ENCODE measurements around the gene PPP1R9A.

The PPP1R9A gene

DNA sequence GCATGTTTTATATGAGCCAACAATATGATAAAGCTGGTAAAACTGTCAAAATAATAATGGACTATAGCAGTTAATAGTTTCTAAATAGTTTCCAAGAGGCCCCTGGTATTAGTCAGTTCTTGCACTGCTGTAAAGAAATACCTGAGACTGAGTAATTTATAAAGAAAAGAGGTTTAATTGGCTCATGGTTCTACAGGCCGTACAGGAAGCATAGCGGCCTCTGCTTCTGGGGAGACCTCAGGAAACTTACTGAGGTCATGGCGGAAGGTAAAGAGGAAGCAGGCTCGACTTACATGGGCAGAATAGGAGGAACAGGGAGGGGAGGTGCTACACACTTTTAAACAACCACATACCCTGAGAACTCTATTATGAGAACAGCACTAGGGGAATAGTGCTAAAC lies 104.6 kb downstream of the PPP1R9A start:
- no peak for DNase-seq (ENCODE audit: low spot score)
- Histone ChIP-seq H3K36me3 (ENCODE audit: low read depth) (no peaks in the 10 kb centered on the region), H3K27me3 (ENCODE audit: insufficient read depth, poor library complexity, severe bottlenecking) (no peaks in the 10 kb centered on the region), H3K27ac (ENCODE audit: poor library complexity, severe bottlenecking) (no peak overlapping the region), H3K4me1 (ENCODE audit: insufficient read depth, poor library complexity, severe bottlenecking) (no peaks in the 10 kb centered on the region), H3K4me3 (ENCODE audit: severe bottlenecking) (no peak overlapping the region), H3K9me3 (ENCODE audit: severe bottlenecking) (no peaks in the 10 kb centered on the region)
- TF ChIP-seq, protein P1, sequence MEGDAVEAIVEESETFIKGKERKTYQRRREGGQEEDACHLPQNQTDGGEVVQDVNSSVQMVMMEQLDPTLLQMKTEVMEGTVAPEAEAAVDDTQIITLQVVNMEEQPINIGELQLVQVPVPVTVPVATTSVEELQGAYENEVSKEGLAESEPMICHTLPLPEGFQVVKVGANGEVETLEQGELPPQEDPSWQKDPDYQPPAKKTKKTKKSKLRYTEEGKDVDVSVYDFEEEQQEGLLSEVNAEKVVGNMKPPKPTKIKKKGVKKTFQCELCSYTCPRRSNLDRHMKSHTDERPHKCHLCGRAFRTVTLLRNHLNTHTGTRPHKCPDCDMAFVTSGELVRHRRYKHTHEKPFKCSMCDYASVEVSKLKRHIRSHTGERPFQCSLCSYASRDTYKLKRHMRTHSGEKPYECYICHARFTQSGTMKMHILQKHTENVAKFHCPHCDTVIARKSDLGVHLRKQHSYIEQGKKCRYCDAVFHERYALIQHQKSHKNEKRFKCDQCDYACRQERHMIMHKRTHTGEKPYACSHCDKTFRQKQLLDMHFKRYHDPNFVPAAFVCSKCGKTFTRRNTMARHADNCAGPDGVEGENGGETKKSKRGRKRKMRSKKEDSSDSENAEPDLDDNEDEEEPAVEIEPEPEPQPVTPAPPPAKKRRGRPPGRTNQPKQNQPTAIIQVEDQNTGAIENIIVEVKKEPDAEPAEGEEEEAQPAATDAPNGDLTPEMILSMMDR (IDR thresholded peaks at IDR 0.05; ENCODE audit: poor library complexity, severe bottlenecking) = no peak
- no peak; the same call in 2 of the 3 replicates for ATAC-seq (ENCODE audit: low read depth)

DNA sequence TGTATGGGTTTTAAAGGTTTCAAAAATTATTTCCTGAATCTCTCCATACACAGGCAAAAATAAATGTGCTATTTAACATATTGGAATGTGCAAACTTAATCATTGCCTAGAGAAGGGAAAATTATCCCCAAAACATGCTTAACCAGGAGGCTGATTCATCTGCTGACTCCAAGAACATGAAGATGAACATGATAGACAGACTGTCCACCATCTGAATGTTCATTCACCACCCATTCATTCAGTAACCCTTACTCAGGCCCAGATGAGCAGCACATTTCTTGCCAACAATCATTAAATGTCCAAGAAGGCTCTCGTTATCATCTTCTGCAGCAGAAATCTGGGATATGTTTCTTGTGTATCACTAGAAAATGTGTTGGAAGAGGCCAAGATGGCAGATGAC lies 110.6 kb downstream of the PPP1R9A start:
- DNase-seq (ENCODE audit: low spot score) (no peak), ATAC-seq (ENCODE audit: low read depth) (no peak)
- H3K36me3 ChIP-seq (ENCODE audit: low read depth) = no peaks in the 10 kb centered on the region
- no peaks in the 10 kb centered on the region for H3K27me3 ChIP-seq (ENCODE audit: insufficient read depth, poor library complexity, severe bottlenecking)
- no peaks in the 10 kb centered on the region for H3K9me3 ChIP-seq (ENCODE audit: severe bottlenecking)
- no peaks in the 10 kb centered on the region for H3K4me1 ChIP-seq (ENCODE audit: insufficient read depth, poor library complexity, severe bottlenecking)
- no peak overlapping the region for H3K27ac ChIP-seq (ENCODE audit: poor library complexity, severe bottlenecking)
- H3K4me3 ChIP-seq (ENCODE audit: severe bottlenecking) = no peak overlapping the region
- TF ChIP-seq, protein P1 (IDR thresholded peaks at IDR 0.05; ENCODE audit: poor library complexity, severe bottlenecking) = no peak

DNA sequence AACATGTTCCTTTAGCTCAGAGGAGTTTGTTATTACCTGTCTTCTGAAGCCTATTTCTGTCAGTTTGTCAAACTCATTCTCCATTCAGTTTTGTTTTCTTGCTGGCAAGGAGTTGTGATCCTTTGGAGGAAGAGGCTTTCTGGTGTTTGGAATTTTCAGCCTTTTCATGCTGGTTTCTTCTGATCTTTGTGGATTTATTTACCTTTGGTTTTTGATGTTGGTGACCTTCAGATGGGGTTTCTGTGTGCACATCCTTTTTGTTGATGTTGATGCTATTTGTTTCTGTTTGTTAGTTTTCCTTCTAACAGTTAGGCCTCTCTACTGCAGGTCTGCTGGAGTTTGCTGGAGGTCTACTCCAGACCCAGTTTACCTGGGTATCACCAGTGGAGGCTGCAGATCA lies 118.6 kb downstream of the PPP1R9A start:
- no peak overlapping the region for H3K4me3 ChIP-seq (ENCODE audit: severe bottlenecking)
- no peaks in the 10 kb centered on the region for H3K27me3 ChIP-seq (ENCODE audit: insufficient read depth, poor library complexity, severe bottlenecking)
- H3K36me3 ChIP-seq (ENCODE audit: low read depth) = no peaks in the 10 kb centered on the region
- no peak overlapping the region for H3K27ac ChIP-seq (ENCODE audit: poor library complexity, severe bottlenecking)
- DNase-seq (ENCODE audit: low spot score) = no peak
- TF ChIP-seq, protein P1 (IDR thresholded peaks at IDR 0.05; ENCODE audit: poor library complexity, severe bottlenecking) = no peak
- H3K4me1 ChIP-seq (ENCODE audit: insufficient read depth, poor library complexity, severe bottlenecking) = no peaks in the 10 kb centered on the region
- H3K9me3 ChIP-seq (ENCODE audit: severe bottlenecking) = no peaks in the 10 kb centered on the region
- no peak for ATAC-seq (ENCODE audit: low read depth)

DNA sequence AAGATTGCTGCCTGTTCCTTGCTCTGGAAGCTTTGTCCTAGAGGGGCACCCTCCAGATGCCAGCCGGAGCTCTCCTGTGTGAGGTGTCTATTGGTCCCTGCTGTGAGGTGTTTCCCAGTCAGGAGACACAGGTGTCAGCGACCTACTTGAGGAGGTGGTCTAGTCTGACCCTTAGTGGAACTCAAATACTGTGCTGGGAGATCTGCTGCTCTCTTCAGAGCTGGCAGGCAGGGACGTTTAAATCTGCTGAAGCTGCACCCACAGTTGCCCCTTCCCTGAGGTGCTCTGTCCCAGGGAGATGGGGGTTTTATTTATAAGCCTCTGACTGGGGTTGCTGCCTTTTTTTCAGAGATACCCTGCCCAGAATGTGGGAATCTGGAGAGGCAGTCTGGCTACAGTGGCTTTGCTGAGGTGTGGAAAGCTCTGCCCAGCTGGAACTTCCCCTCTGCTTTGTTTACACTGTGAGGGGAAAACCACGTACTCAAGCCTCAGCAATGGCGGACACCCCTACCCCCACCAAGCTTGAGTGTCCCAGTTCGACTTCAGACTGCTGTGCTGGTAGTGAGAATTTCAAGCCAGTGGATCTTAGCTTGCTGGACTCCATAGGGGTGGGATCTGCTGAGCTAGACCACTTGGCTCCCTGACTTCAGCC lies 119.2 kb downstream of the PPP1R9A start:
- ATAC-seq (ENCODE audit: low read depth) (no peak), DNase-seq (ENCODE audit: low spot score) (no peak)
- H3K4me1 ChIP-seq (ENCODE audit: insufficient read depth, poor library complexity, severe bottlenecking) = no peaks in the 10 kb centered on the region
- no peak overlapping the region for H3K27ac ChIP-seq (ENCODE audit: poor library complexity, severe bottlenecking)
- no peak overlapping the region for H3K4me3 ChIP-seq (ENCODE audit: severe bottlenecking)
- H3K36me3 ChIP-seq (ENCODE audit: low read depth) = no peaks in the 10 kb centered on the region
- no peaks in the 10 kb centered on the region for H3K9me3 ChIP-seq (ENCODE audit: severe bottlenecking)
- H3K27me3 ChIP-seq (ENCODE audit: insufficient read depth, poor library complexity, severe bottlenecking) = no peaks in the 10 kb centered on the region
- TF ChIP-seq, protein P1 (IDR thresholded peaks at IDR 0.05; ENCODE audit: poor library complexity, severe bottlenecking) = no peak

DNA sequence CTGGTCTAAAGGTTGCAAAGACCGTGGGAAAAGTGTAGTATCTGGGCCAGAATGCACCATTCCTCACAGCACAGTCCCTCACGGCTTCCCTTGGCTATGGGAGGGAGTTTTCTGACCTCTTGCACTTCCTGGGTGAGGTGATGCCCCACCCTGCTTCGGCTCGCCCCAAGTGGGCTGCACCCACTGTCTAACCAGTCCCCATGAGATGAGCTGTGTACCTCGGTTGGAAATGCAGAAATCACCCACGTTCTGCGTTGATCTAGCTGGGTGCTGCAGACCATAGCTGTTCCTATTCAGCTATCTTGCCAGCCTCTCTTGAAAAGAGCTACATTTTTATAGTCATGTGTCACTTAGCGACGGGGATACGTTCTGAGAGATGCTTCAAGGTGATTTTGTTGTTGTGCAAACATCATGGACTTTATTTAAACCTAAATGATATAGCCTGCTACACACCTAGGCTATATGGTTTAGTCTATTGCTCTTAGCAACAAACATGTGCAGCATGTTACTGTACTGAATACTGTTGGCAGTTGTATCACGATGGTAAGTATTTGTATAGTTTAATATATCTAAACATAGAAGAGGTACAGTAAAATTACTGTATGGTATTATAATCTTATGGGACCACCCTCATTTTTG lies 120.0 kb downstream of the PPP1R9A start:
- Histone ChIP-seq H3K27me3 (ENCODE audit: insufficient read depth, poor library complexity, severe bottlenecking) (no peaks in the 10 kb centered on the region), H3K4me1 (ENCODE audit: insufficient read depth, poor library complexity, severe bottlenecking) (no peaks in the 10 kb centered on the region), H3K36me3 (ENCODE audit: low read depth) (no peaks in the 10 kb centered on the region), H3K9me3 (ENCODE audit: severe bottlenecking) (no peaks in the 10 kb centered on the region), H3K4me3 (ENCODE audit: severe bottlenecking) (no peak overlapping the region), H3K27ac (ENCODE audit: poor library complexity, severe bottlenecking) (no peak overlapping the region)
- TF ChIP-seq, protein P1 (IDR thresholded peaks at IDR 0.05; ENCODE audit: poor library complexity, severe bottlenecking) = no peak
- ATAC-seq (ENCODE audit: low read depth) (no peak), DNase-seq (ENCODE audit: low spot score) (no peak)

Measured in RWPE2 (cell line).